ENCODE measurements around the gene SYT8. TPM values are rescaled to one million over a fixed set of nuclear protein-coding genes. Genes with fewer than 3 reads are reported as not detected.

The SYT8 gene
- total and polyA plus RNA-seq, 2 of the 8 experiments (the other 6 are each of a cell fraction or from before 2014, with no cell fraction given) = not detected

DNA sequence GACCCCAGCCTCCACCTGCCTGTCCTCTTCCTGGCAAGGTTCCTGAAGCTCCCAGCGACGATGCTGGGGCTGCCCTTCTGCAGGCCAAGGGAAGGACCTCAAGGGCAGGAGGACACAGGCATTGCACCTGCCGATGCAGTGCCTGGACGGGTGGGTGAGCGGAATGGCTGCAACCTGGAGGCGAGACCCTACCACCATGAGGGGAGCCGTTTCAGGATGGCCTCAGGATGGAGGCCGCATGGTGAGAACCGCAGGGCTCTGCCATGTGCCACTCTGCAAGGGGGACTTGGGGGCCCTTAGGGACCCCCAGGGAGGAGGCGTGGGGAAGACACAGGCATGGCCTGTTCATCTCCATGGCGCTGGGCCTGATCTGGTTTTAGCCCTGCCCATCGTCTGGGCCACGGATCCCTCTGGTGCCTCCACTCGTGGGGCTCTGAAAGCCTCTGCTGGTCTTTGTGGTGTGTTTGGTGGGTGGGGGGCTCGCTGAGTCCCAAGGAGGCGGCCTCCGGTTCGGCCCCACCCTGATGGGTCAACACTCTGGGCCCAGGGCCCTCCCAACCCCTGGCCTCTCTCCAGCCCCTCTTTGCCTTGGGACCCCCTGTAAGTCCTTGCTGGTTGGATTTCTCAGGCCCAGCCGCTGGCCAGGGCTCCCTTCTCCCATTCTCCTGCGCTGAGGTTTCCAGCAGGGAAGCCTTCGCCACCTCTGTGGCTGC lies 16.8 kb downstream of the SYT8 start:
- 89% methylated on average over 17 of the region's 21 CpGs; no CpG with 5 or more reads in 1 of the 2 experiments for WGBS, 2 experiments (ENCODE audit: extremely low coverage in 1 of 2, insufficient coverage in 1 of 2, insufficient read length in 1 of 2, insufficient replicate concordance in 2 of 2, low coverage in 1 of 2, low lambda C conversion rate in 2 of 2, missing lambda C conversion rate in 1 of 2)
- FAIRE-seq = no peak

More for the DNA sequence above, 16.8 kb downstream of the SYT8 start:
- Histone ChIP-seq H2AFZ (ENCODE audit: low read length) (no peak overlapping the region), H3K4ac (replicated peaks; ENCODE audit: insufficient read length, low read depth, low read length) (no peak overlapping the region), H3K4me1 (replicated peaks in 1 of 4; ENCODE audit: control insufficient read depth in 3 of 4, insufficient read depth in 4 of 4, low read length in 3 of 4) (no peaks in the 10 kb centered on the region), H3K23ac (ENCODE audit: insufficient read length) (no peak overlapping the region), H2BK15ac (ENCODE audit: low read length) (no peak overlapping the region), H3K4me3 (ENCODE audit: extremely low read depth in 1 of 4, insufficient read depth in 2 of 4, low read depth in 3 of 4, low read length in 4 of 4) (no peak overlapping the region), H2BK12ac (ENCODE audit: low read depth, low read length) (no peak overlapping the region), H2BK5ac (ENCODE audit: low read depth, low read length) (no peak overlapping the region), H3K36me3 (ENCODE audit: control insufficient read depth in 2 of 4, insufficient read depth in 4 of 4, low read length in 3 of 4) (no peaks in the 10 kb centered on the region), H4K20me1 (replicated peaks in 1 of 2; ENCODE audit: control insufficient read depth in 1 of 2, insufficient read depth in 2 of 2, low read length in 2 of 2) (no peaks in the 10 kb centered on the region), H3K9ac (replicated peaks in 1 of 4; ENCODE audit: extremely low read depth in 1 of 4, low read depth in 3 of 4, low read length in 3 of 4) (no peak overlapping the region), H4K8ac (ENCODE audit: extremely low read depth, insufficient read depth, low read length) (no peak overlapping the region), H2BK20ac (ENCODE audit: low read length) (no peak overlapping the region), H3K79me1 (ENCODE audit: low read depth, low read length) (no peaks in the 10 kb centered on the region), H3K9me3 (ENCODE audit: insufficient read depth in 2 of 2, low read depth in 1 of 2, low read length in 1 of 2) (no peaks in the 10 kb centered on the region), H3K56ac (replicated peaks; ENCODE audit: insufficient read length, low read depth, low read length) (no peak overlapping the region), H4K91ac (replicated peaks; ENCODE audit: insufficient read length, low read length) (no peak overlapping the region), H3K27ac (ENCODE audit: low read depth, low read length) (no peak overlapping the region), H2BK120ac (replicated peaks; ENCODE audit: low read depth, low read length) (no peak overlapping the region), H3K27me3 (replicated peaks in 1 of 4; ENCODE audit: control insufficient read depth in 3 of 4, extremely low read depth in 1 of 4, insufficient read depth in 3 of 4, low read length in 3 of 4) (no peaks in the 10 kb centered on the region), H3K4me2 (ENCODE audit: insufficient read depth in 1 of 2, low read depth in 2 of 2, low read length in 2 of 2) (no peak overlapping the region), H2AK5ac (ENCODE audit: low read depth, low read length) (no peak overlapping the region), H3K14ac (ENCODE audit: insufficient read length) (no peak overlapping the region), H3K23me2 (ENCODE audit: low read depth, low read length) (no peaks in the 10 kb centered on the region), H3K79me2 (ENCODE audit: control insufficient read depth in 1 of 2, insufficient read depth in 2 of 2, low read length in 2 of 2) (no peaks in the 10 kb centered on the region), H4K5ac (ENCODE audit: insufficient read length, low read depth, low read length) (no peak overlapping the region), H3K18ac (ENCODE audit: extremely low read depth, low read length) (no peak overlapping the region)
- ChIA-PET POLR2A (ENCODE audit: partially characterized antibody) (no interaction called here), CTCF (ENCODE audit: partially characterized antibody) (interaction anchor here (0.9 to 15.7 kb wide), 10 partner anchors 14 to 302 kb away, joined by 3 to 232 read pairs (median 10); no protein-coding TSS in a partner anchor)
- DNase-seq (ENCODE audit: low read depth in 1 of 2, low spot score in 2 of 2) = no peak
- TF ChIP-seq CEBPB (IDR thresholded peaks at IDR 0.05; ENCODE audit: low read depth, low read length) = no peak
- TF ChIP-seq, protein P1, sequence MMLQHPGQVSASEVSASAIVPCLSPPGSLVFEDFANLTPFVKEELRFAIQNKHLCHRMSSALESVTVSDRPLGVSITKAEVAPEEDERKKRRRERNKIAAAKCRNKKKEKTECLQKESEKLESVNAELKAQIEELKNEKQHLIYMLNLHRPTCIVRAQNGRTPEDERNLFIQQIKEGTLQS (IDR thresholded peaks at IDR 0.05; ENCODE audit: insufficient read depth, low read depth, low read length) = no peak
- TF ChIP-seq CBX8 (IDR thresholded peaks at IDR 0.05; ENCODE audit: borderline replicate concordance, low read depth, low read length) = no peak
- TF ChIP-seq RBBP5 (IDR thresholded peaks at IDR 0.05; ENCODE audit: borderline replicate concordance, low read depth, low read length) = no peak
- no peak for TF ChIP-seq HDAC2 (IDR thresholded peaks at IDR 0.05; ENCODE audit: borderline replicate concordance in 1 of 2, low read depth in 2 of 2, low read length in 2 of 2)
- no peak for TF ChIP-seq POLR2AphosphoS5 (IDR thresholded peaks at IDR 0.05; ENCODE audit: low read depth, low read length)
